Panc1 (cell line): ENCODE data around the gene EVA1C. TPM values are rescaled to one million over a fixed set of nuclear protein-coding genes. Genes with fewer than 3 reads are reported as not detected.

ENCODE experiments used
- ATAC-seq: fragments of 200-7000 bp; cut with Tn5 transposase; 2 replicates; pipeline ENCODE4 v1.9.1; 2020; ENCODE audit warnings: mild to moderate bottlenecking, moderate library complexity
- BruUV-seq: library from RNA; stranded (reverse); fragments of 400-500 nt; replicated peaks from 2 replicates; lab custom pipeline; 2021; lab: Mats Ljungman, UMichigan
- CTCF ChIA-PET: fragments of 300-600 bp; sonication (Branson Sonifier 250); formaldehyde crosslinking; loops from one replicate; lab custom pipeline; 2022; ENCODE audit warnings: antibody characterized with exemption; lab: Charles Lee
- POLR2A ChIA-PET: fragments of 300-600 bp; sonication (Branson Sonifier 250); formaldehyde crosslinking; loops from one replicate; lab custom pipeline; 2022; ENCODE audit warnings: antibody characterized with exemption; lab: Charles Lee
- DNase-seq: peaks from one replicate; pipeline ENCODE4 v3.0.0-alpha.2; 2010; ENCODE audit warnings: low read depth, low spot score
- H3K27ac ChIP-seq: 2 replicates; pipeline ENCODE4 v1.5.1; 2011; ENCODE audit warnings: mild to moderate bottlenecking, low read length, inconsistent platforms
- H3K27me3 ChIP-seq: fragments of 200-500 bp; sonication (Bioruptor generic); 2 replicates; pipeline ENCODE4 v1.6.0; 2014; ENCODE audit warnings: low read length, inconsistent platforms; ENCODE audit not compliant: control insufficient read depth, insufficient read depth
- H3K36me3 ChIP-seq: fragments of 200-500 bp; sonication (Bioruptor generic); 2 replicates; pipeline ENCODE4 v1.5.1; 2014; ENCODE audit warnings: inconsistent platforms, mild to moderate bottlenecking, low read length, moderate library complexity; ENCODE audit not compliant: control insufficient read depth, insufficient read depth
- H3K4me1 ChIP-seq: 2 replicates; pipeline ENCODE4 v1.5.1; 2011; ENCODE audit warnings: inconsistent platforms, mild to moderate bottlenecking, low read length, moderate library complexity; ENCODE audit not compliant: control insufficient read depth, insufficient read depth
- H3K4me3 ChIP-seq, 2 experiments: 2 replicates each; pipeline ENCODE4 v1.5.1; 2011 to 2012; ENCODE audit warnings: low read depth in 2 of 2, low read length in 2 of 2, mild to moderate bottlenecking in 2 of 2, inconsistent platforms in 1 of 2, moderate library complexity in 1 of 2
- H3K9me3 ChIP-seq: fragments of 200-500 bp; sonication (Bioruptor generic); 2 replicates; pipeline ENCODE4 v1.5.1; 2014; ENCODE audit warnings: low read depth, mild to moderate bottlenecking, inconsistent platforms, low read length, moderate library complexity; ENCODE audit not compliant: control insufficient read depth, insufficient read depth
- POLR2AphosphoS5 ChIP-seq: IDR thresholded peaks from 2 replicates; pipeline ENCODE4 v1.6.1; 2012; ENCODE audit warnings: mild to moderate bottlenecking, low read depth, low read length, moderate library complexity
- SIN3A ChIP-seq: IDR thresholded peaks from 2 replicates; pipeline ENCODE4 v1.6.1; 2012; ENCODE audit warnings: low read depth, mild to moderate bottlenecking, low read length, moderate library complexity, borderline replicate concordance; ENCODE audit not compliant: insufficient read depth
- TCF7L2 ChIP-seq: IDR thresholded peaks from 2 replicates; pipeline ENCODE4 v1.6.1; 2011; ENCODE audit warnings: mild to moderate bottlenecking, low read depth, low read length, inconsistent platforms
- in situ Hi-C: cut with HindIII; loops from 2 replicates; pipeline ENCODE4 v1.10.0; 2016; ENCODE audit warnings: low sequenced_read_pairs, low pct_unique_long_range_greater_than_20kb
- intact Hi-C: fragments of 100-400 bp; cut with micrococcal nuclease; formaldehyde crosslinking; loops from one replicate; pipeline ENCODE4 v1.10.0; 2022; ENCODE audit not compliant: unreplicated experiment
- total RNA-seq: library from RNA; stranded (reverse); gene quantifications from one replicate; pipeline ENCODE4 v1.2.1, GENCODE V29; 2021; ENCODE audit not compliant: unreplicated experiment
- TF ChIP-seq, protein P1 (sequence below), 2 experiments: IDR thresholded peaks; 2 replicates each; pipeline ENCODE4 v1.6.1; 2011 to 2012; ENCODE audit warnings: low read depth in 2 of 2, control low read depth in 1 of 2, low read length in 1 of 2, mild to moderate bottlenecking in 1 of 2, moderate library complexity in 1 of 2; ENCODE audit not compliant: insufficient read depth in 1 of 2
- TF ChIP-seq, protein P2 (sequence below): fragments of 450-650 bp; IDR thresholded peaks from 2 replicates; pipeline ENCODE4 v1.5.1; 2017; ENCODE audit warnings: mild to moderate bottlenecking

EVA1C gene
- total RNA-seq, 1 experiment from 2014 or later, result 2.8 TPM

DNA sequence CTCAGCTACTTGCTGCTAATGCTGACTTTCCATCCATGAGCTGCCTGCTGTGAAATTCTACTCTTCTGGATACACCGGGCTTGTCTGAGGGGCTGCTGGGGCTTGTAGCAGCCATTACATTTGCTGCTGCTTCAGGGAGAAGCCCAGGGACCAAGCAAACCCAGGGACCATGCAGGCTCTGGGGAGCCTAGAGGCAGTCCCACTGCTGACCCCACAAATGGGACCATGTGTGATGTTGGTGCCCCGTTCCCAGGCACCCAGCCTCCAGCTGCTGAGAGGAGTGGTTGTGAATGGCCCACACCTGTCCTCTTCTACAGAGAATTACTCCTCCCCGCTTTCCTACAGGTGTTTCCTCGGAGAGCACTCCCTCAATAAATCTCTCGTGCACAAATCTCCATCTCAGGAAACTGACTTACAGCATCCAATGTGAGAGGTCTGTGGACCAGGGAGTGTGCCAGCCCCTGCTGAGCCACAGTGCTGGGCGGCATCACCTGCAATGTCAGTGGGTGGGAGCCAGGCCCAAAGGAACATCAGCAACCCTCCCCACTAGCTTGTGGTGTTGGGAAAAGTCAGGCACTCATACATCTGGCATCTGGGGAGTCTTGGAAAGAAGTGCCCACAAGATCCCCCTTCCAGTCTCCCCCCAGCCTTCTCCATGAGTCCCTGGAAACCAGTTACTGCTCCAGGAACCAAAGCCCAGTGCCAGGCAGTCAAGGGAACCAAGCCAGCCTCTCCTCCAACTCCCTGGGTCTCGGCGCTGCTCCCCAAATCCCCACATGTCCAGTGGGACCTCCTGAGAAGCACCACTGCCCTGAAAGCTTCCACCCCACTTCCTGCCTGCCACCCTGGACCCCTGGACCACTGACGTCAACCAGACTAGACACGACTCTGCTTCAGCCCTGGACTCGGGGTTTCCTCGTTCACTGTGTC is 107.7 kb downstream of the EVA1C start:
- TF ChIP-seq POLR2AphosphoS5 (no peak), TCF7L2 (no peak), SIN3A (no peak)
- TF ChIP-seq, protein P1, sequence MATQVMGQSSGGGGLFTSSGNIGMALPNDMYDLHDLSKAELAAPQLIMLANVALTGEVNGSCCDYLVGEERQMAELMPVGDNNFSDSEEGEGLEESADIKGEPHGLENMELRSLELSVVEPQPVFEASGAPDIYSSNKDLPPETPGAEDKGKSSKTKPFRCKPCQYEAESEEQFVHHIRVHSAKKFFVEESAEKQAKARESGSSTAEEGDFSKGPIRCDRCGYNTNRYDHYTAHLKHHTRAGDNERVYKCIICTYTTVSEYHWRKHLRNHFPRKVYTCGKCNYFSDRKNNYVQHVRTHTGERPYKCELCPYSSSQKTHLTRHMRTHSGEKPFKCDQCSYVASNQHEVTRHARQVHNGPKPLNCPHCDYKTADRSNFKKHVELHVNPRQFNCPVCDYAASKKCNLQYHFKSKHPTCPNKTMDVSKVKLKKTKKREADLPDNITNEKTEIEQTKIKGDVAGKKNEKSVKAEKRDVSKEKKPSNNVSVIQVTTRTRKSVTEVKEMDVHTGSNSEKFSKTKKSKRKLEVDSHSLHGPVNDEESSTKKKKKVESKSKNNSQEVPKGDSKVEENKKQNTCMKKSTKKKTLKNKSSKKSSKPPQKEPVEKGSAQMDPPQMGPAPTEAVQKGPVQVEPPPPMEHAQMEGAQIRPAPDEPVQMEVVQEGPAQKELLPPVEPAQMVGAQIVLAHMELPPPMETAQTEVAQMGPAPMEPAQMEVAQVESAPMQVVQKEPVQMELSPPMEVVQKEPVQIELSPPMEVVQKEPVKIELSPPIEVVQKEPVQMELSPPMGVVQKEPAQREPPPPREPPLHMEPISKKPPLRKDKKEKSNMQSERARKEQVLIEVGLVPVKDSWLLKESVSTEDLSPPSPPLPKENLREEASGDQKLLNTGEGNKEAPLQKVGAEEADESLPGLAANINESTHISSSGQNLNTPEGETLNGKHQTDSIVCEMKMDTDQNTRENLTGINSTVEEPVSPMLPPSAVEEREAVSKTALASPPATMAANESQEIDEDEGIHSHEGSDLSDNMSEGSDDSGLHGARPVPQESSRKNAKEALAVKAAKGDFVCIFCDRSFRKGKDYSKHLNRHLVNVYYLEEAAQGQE (IDR thresholded peaks at IDR 0.05; ENCODE audit: insufficient read depth in 1 of 2, low read depth in 2 of 2, low read length in 1 of 2), result no peak
- TF ChIP-seq, protein P2, sequence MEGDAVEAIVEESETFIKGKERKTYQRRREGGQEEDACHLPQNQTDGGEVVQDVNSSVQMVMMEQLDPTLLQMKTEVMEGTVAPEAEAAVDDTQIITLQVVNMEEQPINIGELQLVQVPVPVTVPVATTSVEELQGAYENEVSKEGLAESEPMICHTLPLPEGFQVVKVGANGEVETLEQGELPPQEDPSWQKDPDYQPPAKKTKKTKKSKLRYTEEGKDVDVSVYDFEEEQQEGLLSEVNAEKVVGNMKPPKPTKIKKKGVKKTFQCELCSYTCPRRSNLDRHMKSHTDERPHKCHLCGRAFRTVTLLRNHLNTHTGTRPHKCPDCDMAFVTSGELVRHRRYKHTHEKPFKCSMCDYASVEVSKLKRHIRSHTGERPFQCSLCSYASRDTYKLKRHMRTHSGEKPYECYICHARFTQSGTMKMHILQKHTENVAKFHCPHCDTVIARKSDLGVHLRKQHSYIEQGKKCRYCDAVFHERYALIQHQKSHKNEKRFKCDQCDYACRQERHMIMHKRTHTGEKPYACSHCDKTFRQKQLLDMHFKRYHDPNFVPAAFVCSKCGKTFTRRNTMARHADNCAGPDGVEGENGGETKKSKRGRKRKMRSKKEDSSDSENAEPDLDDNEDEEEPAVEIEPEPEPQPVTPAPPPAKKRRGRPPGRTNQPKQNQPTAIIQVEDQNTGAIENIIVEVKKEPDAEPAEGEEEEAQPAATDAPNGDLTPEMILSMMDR, result no peak
- H3K4me3 ChIP-seq, result no peak overlapping the region
- H3K4me1 ChIP-seq, result peaks cover 6% of the 10 kb centered on the region
- no peaks in the 10 kb centered on the region for H3K9me3 ChIP-seq
- no peaks in the 10 kb centered on the region for H3K36me3 ChIP-seq
- H3K27me3 ChIP-seq, result no peaks in the 10 kb centered on the region
- ATAC-seq (no peak), DNase-seq (no peak)
- no TSS peak for BruUV-seq
- no peak overlapping the region for H3K27ac ChIP-seq
- intact Hi-C loops (no loop called here), in situ Hi-C loops (no loop called here)
- CTCF ChIA-PET, result no interaction called here
- POLR2A ChIA-PET, result no interaction called here

DNA sequence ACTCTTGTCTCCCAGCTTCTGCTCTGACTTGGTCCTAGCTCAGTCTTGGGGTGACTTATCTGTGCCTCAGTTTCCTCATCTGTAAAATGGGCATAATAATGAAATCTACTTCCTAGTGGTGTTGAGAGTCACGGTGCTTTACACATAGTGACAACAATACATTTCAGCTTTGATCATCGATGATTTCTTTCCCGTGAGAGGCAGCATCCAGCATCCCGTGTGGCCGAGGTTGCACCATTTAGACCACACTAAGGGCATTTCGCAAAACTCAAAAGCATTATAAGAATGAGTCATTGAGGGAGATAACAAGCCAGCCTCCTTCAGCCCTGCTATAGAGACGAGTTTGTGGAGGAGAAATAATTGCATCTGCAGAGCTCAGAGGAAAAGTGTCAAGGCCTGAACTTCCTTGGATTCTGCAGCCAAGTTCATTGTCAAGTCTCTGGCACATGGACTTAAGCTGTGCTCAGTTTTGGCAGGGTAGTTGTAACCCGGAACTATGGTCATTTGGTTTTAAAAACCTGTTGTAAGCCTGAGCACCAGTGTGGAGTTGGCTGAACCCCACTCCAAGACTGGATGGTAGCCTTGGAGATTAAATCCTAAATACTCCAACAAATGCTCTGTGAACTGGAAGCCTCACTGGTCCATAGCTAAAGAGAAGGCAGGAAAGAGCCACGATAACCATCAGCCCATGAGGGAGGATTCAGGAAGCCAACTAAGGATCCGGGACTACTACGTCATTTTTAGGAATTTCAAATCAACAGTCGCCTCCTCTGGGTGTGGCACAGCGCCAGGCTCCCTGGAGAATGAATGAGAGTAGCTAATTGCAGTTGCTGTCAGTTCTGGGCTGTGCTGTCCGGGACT is 108.6 kb downstream of the EVA1C start:
- TF ChIP-seq SIN3A (no peak), TCF7L2 (no peak), POLR2AphosphoS5 (no peak)
- TF ChIP-seq, protein P2, result no peak
- TF ChIP-seq, protein P1 (IDR thresholded peaks at IDR 0.05; ENCODE audit: insufficient read depth in 1 of 2, low read depth in 2 of 2, low read length in 1 of 2), result no peak
- Histone ChIP-seq H3K36me3 (no peaks in the 10 kb centered on the region), H3K9me3 (no peaks in the 10 kb centered on the region), H3K4me3 (no peak overlapping the region), H3K4me1 (peaks cover 6% of the 10 kb centered on the region), H3K27ac (no peak overlapping the region), H3K27me3 (no peaks in the 10 kb centered on the region)
- POLR2A ChIA-PET, result interaction anchor here (0.6 kb wide), 1 partner anchor 46 kb away, joined by 6 read pairs; no protein-coding TSS in a partner anchor
- DNase-seq, result no peak
- BruUV-seq, result no TSS peak
- peak; percentile 64 for ATAC-seq
- in situ Hi-C loops, result no loop called here
- intact Hi-C loops, result no loop called here
- CTCF ChIA-PET, result no interaction called here
